Skeletal muscle cell (primary cell): ENCODE data around the gene IGFBP2.

Experiments
- DNase-seq: peaks from one replicate; pipeline ENCODE4 v3.0.0-alpha.2; 2010; ENCODE audit warnings: low read depth
- H3K4me3 ChIP-seq: 2 replicates; pipeline ENCODE4 v1.5.1; 2011; ENCODE audit warnings: low read depth, mild to moderate bottlenecking, control low read depth, low read length, moderate library complexity

The IGFBP2 gene

GRCh38 chr2:216635171-216635570 lies 2.0 kb downstream of the IGFBP2 start:
- no peak for DNase-seq

GRCh38 chr2:216635701-216636550 lies 2.7 kb downstream of the IGFBP2 start:
- DNase-seq = no peak
- H3K4me3 ChIP-seq = peak overlapping the region; percentile 79

More at GRCh38 chr2:216635171-216635570, 2.0 kb downstream of the IGFBP2 start:
- H3K4me3 ChIP-seq = peak overlapping the region; percentile 79

DNA sequence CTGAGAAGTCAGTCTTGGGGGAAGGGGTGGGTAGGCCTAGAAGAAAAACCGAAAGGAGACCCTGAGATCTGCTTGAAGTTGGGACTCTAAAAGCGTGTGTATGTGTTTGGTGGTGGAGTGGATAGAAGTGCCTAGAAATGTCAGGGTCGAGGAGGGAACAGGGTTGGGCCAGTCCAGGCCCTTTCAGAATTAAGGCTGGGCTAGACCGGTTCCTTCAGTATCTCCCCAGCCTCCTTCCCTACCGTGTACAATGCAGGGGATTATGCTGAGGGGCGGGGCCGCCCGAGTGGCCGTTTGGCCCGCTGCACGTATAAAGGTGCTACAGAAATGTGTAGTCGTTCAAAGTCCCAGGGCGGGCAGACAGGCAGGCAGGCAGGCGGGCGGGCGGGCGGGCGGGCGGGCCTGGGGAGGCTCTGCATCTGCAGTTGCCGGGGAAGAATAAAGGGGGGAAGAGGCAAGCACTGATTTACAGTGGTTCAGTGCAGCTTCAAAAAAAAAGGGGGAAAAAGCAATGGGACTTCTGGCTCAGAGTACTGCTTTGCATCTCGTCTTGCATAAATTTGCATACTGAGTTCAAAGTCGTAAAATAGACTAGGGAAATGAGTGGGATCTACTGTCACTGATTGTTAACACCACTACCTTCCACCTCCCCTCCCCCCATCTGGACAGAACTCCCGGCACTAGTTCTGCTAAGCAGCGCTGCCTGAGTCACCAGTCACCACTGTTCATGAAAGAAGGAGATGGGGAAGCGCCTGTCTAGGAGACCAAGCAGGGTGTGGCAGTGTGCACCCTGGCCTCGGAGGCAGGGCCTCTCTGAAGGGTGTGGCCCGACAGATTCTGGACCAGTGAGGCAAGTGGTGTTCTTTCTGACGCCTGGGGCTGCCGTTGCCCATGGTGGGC lies 3.6 kb downstream of the IGFBP2 start:
- H3K4me3 ChIP-seq = peak overlapping the region; percentile 79

GRCh38 chr2:216637472-216637871 lies 4.3 kb downstream of the IGFBP2 start:
- no peak overlapping the region for H3K4me3 ChIP-seq
- no peak for DNase-seq

More for the DNA sequence above, 3.6 kb downstream of the IGFBP2 start:
- no peak for DNase-seq

DNA sequence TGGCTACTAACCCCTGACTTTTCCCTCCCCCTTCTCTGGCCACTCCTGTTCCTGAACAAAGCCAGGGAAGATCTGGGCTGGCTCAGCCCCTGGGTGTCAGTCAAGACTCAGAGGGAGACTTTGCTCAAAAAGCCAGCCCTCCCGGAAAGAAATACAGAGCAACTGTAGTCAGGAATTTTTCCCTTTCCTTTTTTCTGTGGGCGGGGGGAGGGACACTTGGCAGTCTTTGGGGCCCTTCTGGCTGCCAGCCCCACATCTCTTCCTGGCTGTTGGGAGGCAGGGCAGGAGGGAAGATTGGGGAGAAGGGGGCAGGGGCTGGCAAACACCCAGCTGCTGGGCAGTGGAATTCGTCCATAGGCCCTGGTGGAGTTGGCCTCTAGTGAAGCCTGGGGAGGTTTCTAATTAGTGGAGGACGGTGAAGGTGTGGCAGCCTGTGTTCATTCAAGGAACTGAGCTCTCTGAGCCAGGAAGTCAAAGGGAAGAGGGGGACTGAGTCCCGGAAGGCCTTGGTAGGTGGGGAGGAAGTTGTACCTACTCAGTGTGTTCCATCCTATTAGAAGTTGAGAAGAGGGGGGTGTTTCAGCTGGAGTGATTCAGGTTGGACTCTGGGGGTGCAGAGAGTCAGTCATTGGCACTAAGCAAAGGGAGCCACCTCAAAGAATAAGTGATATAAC lies 10.9 kb downstream of the IGFBP2 start:
- no peak for DNase-seq
- H3K4me3 ChIP-seq = no peak overlapping the region

- H3K4me3 ChIP-seq = no peak overlapping the region
- DNase-seq = no peak
Observed at GRCh38 chr2:216644842-216645635, 11.8 kb downstream of the IGFBP2 start.

- no peak for DNase-seq
- H3K4me3 ChIP-seq = no peak overlapping the region
Observed at GRCh38 chr2:216645636-216645950, 12.4 kb downstream of the IGFBP2 start.

- H3K4me3 ChIP-seq = no peak overlapping the region
- no peak for DNase-seq
Observed at GRCh38 chr2:216646116-216646515, 12.9 kb downstream of the IGFBP2 start.

DNA sequence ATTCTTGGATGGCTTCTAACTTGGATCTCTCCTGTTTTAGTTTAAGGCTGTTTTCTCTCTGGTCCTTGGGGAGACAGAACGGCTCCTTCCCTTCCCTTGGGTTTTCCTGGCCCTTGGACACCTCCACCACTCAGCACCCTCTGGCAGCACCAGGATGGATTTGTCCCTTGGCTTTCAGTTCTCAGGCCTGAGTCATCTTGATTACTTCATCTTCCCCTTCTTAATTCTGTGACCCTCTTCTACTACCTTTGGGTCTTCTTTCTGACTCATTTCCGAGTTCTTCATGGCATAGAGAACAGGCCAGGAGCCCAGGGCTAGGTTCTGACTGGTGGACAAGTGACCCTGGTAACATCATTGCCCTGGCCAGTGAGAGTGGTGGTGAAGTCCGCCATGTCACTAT lies 14.9 kb downstream of the IGFBP2 start:
- DNase-seq = peak; percentile 53
- no peak overlapping the region for H3K4me3 ChIP-seq

DNA sequence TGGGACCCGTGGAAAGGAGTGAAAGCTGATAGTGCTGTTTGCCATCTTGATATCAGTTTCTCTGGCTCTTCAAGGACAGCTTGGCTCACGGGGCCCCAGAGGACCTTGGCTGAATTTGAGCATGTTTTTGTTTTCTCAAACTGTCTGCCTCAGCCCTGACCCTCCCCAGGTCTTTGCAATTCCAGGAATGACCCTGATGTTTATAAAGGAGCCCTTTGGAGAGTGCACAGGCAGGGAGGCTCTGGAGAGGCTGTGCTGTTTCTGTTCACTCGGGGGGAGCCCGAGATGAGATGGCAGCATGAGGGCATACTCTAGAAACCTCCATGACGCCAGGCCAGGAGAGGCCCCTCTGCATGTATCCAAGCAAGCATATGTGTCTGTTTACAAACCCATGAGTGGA lies 16.4 kb downstream of the IGFBP2 start:
- DNase-seq = no peak
- H3K4me3 ChIP-seq = no peak overlapping the region

DNA sequence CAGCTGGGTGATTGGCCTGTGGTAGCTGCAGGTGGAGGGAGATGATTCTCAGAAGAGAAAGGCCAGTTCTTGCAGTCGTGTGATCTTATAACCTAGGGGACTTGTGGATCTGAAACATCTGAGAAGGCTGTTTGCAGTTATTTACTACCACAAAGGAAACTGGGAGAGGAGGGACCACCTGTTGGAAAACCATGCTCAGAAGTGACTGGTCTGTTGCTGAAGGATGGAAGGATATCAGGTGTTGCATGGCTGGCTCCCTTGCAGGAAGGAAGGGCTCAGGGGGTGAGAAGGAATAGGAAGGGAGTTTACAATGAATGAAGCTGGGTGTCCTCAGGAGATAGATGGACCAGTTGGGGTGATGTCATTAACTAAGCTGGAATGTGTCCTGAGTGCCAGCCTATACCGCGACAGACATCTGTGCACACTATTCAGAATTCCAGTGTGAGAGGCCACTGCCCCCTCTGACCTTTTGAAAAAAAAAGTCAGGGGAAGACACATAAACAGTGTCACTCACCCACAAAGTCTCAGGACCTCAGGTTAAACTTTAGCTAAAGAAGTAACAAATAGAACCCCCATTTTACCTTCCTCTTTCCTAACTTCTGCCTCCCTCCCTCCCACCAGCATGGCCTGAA lies 17.5 kb downstream of the IGFBP2 start:
- DNase-seq = no peak

DNA sequence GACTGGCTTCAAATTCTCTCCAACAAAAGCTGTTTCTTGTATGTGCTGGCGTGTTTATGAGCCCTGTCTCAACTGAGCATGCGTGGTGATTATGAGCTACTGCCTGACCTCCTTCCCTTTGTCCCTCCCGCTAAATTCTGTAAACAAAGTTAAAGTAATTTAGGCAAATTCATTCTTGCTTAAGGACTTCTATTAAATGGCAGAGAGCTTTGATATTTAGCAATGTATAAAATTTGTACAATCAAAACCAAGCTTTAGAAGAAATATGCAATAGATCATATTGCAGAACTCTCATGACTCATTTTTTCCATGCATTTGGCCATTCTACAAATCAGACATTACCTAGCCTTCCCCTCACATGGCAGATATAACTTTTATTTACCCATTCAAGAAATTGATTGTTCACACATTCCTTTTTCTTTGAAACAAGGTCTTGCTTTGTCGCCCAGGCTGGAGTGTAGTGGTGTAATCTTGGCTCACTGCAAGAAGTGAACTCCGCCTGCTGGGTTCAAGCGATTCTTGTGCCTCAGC lies 18.2 kb downstream of the IGFBP2 start:
- peak; percentile 45 for DNase-seq
- H3K4me3 ChIP-seq = no peak overlapping the region

More for the DNA sequence above, 17.5 kb downstream of the IGFBP2 start:
- no peak overlapping the region for H3K4me3 ChIP-seq

- no peak for DNase-seq
- no peak overlapping the region for H3K4me3 ChIP-seq
Observed at GRCh38 chr2:216652566-216652965, 19.3 kb downstream of the IGFBP2 start.

GRCh38 chr2:216653093-216653799 lies 20.0 kb downstream of the IGFBP2 start:
- H3K4me3 ChIP-seq = no peak overlapping the region
- DNase-seq = no peak

DNA sequence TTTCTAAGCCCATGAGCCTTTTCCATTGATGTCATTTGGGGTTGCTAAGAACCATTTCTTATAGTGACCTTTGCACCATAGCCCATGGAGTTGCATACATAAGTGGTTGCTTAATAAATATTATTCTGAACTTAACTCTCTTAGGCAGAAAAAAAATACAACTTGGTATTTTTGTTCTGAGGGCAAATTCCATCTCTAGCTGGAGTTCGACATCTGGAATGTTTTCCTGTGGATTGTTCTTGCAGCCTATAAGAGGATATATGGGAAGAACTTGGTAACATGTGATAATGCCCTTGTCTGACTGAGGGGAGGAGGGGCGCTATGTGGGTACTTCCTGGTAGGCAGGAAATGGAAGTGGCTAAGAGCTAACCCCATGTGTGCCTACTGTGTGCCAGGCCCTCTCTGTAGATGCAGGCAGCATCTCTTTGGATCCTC lies 20.7 kb downstream of the IGFBP2 start:
- no peak overlapping the region for H3K4me3 ChIP-seq
- DNase-seq = peak; percentile 52

GRCh38 chr2:216654528-216655052 lies 21.4 kb downstream of the IGFBP2 start:
- no peak for DNase-seq
- H3K4me3 ChIP-seq = no peak overlapping the region

GRCh38 chr2:216657086-216657855 lies 24.1 kb downstream of the IGFBP2 start:
- H3K4me3 ChIP-seq = no peak overlapping the region
- no peak for DNase-seq
